Panc1 (cell line): ENCODE results near the gene MRAP.

Source experiments
- POLR2AphosphoS5 ChIP-seq: IDR thresholded peaks from 2 replicates; pipeline ENCODE4 v1.6.1; 2012; ENCODE audit warnings: mild to moderate bottlenecking, low read depth, low read length, moderate library complexity
- TF ChIP-seq, protein P1 (sequence below): fragments of 450-650 bp; IDR thresholded peaks from 2 replicates; pipeline ENCODE4 v1.5.1; 2017; ENCODE audit warnings: mild to moderate bottlenecking
- TF ChIP-seq, protein P2 (sequence below), 2 experiments: IDR thresholded peaks; 2 replicates each; pipeline ENCODE4 v1.6.1; 2011 to 2012; ENCODE audit warnings: low read depth in 2 of 2, control low read depth in 1 of 2, low read length in 1 of 2, mild to moderate bottlenecking in 1 of 2, moderate library complexity in 1 of 2; ENCODE audit not compliant: insufficient read depth in 1 of 2

GRCh38 chr21:32298658-32299081 lies at the start of gene MRAP:
- TF ChIP-seq, protein P1, sequence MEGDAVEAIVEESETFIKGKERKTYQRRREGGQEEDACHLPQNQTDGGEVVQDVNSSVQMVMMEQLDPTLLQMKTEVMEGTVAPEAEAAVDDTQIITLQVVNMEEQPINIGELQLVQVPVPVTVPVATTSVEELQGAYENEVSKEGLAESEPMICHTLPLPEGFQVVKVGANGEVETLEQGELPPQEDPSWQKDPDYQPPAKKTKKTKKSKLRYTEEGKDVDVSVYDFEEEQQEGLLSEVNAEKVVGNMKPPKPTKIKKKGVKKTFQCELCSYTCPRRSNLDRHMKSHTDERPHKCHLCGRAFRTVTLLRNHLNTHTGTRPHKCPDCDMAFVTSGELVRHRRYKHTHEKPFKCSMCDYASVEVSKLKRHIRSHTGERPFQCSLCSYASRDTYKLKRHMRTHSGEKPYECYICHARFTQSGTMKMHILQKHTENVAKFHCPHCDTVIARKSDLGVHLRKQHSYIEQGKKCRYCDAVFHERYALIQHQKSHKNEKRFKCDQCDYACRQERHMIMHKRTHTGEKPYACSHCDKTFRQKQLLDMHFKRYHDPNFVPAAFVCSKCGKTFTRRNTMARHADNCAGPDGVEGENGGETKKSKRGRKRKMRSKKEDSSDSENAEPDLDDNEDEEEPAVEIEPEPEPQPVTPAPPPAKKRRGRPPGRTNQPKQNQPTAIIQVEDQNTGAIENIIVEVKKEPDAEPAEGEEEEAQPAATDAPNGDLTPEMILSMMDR, result no peak
- TF ChIP-seq POLR2AphosphoS5, result no peak
- TF ChIP-seq, protein P2, sequence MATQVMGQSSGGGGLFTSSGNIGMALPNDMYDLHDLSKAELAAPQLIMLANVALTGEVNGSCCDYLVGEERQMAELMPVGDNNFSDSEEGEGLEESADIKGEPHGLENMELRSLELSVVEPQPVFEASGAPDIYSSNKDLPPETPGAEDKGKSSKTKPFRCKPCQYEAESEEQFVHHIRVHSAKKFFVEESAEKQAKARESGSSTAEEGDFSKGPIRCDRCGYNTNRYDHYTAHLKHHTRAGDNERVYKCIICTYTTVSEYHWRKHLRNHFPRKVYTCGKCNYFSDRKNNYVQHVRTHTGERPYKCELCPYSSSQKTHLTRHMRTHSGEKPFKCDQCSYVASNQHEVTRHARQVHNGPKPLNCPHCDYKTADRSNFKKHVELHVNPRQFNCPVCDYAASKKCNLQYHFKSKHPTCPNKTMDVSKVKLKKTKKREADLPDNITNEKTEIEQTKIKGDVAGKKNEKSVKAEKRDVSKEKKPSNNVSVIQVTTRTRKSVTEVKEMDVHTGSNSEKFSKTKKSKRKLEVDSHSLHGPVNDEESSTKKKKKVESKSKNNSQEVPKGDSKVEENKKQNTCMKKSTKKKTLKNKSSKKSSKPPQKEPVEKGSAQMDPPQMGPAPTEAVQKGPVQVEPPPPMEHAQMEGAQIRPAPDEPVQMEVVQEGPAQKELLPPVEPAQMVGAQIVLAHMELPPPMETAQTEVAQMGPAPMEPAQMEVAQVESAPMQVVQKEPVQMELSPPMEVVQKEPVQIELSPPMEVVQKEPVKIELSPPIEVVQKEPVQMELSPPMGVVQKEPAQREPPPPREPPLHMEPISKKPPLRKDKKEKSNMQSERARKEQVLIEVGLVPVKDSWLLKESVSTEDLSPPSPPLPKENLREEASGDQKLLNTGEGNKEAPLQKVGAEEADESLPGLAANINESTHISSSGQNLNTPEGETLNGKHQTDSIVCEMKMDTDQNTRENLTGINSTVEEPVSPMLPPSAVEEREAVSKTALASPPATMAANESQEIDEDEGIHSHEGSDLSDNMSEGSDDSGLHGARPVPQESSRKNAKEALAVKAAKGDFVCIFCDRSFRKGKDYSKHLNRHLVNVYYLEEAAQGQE (IDR thresholded peaks at IDR 0.05; ENCODE audit: insufficient read depth in 1 of 2, low read depth in 2 of 2, low read length in 1 of 2), result no peak
